GM12864 (cell line): Measurements from ENCODE around the gene CAVIN3.
A peak's percentile ranks its signal among the peaks of the same experiment; 100 is the strongest.

Experiments used
- DNase-seq: peaks from one replicate; pipeline ENCODE4 v3.0.0-alpha.2; 2011; ENCODE audit warnings: low read depth
- H3K4me3 ChIP-seq: 2 replicates; pipeline ENCODE4 v1.5.1; 2011; ENCODE audit warnings: mild to moderate bottlenecking, low read depth, low read length, control low read depth
- CTCF ChIP-seq: IDR thresholded peaks from 2 replicates; pipeline ENCODE4 v1.5.1; 2011; ENCODE audit warnings: low read depth, mild to moderate bottlenecking, moderate library complexity, low read length, control low read depth, inconsistent platforms; ENCODE audit errors: missing control alignments

CAVIN3 gene

GRCh38 chr11:6318204-6318603 is 2.1 kb downstream of the CAVIN3 start:
- H3K4me3 ChIP-seq = no peak overlapping the region
- no peak for DNase-seq
- TF ChIP-seq CTCF = no peak

- TF ChIP-seq CTCF = peak; percentile 94
- DNase-seq = no peak
- no peak overlapping the region for H3K4me3 ChIP-seq
Measured at GRCh38 chr11:6315811-6316425, 4.4 kb downstream of the CAVIN3 start.

GRCh38 chr11:6312106-6312505 is 8.2 kb downstream of the CAVIN3 start:
- TF ChIP-seq CTCF = no peak
- no peak overlapping the region for H3K4me3 ChIP-seq
- DNase-seq = no peak

- no peak for TF ChIP-seq CTCF
- no peak overlapping the region for H3K4me3 ChIP-seq
- DNase-seq = no peak
Measured at GRCh38 chr11:6307876-6308275, 12.4 kb downstream of the CAVIN3 start.

GRCh38 chr11:6305297-6305696 is 15.0 kb downstream of the CAVIN3 start:
- no peak for TF ChIP-seq CTCF
- H3K4me3 ChIP-seq = no peak overlapping the region
- no peak for DNase-seq

- DNase-seq = no peak
- TF ChIP-seq CTCF = no peak
Measured at GRCh38 chr11:6303661-6304060, 16.6 kb downstream of the CAVIN3 start.

GRCh38 chr11:6301096-6301495 is 19.2 kb downstream of the CAVIN3 start:
- no peak for TF ChIP-seq CTCF
- no peak for DNase-seq
- H3K4me3 ChIP-seq = no peak overlapping the region

More at GRCh38 chr11:6303661-6304060, 16.6 kb downstream of the CAVIN3 start:
- no peak overlapping the region for H3K4me3 ChIP-seq
